IMR-90 (cell line): Measurements from ENCODE around the gene FNDC10. TPM values are rescaled to one million over a fixed set of nuclear protein-coding genes. Genes with fewer than 3 reads are reported as not detected.

ENCODE experiments used
- ATAC-seq: fragments of 200-7000 bp; cut with Tn5 transposase; 2 replicates; pipeline ENCODE4 v1.9.1; 2020; ENCODE audit warnings: low read depth, mild to moderate bottlenecking, moderate library complexity
- BruUV-seq: library from RNA; stranded (reverse); fragments of 400-500 nt; replicated peaks from 2 replicates; lab custom pipeline; 2021; lab: Mats Ljungman, UMichigan
- CTCF ChIA-PET: fragments of 300-600 bp; formaldehyde crosslinking; extraction: SDS; loops from one replicate; lab custom pipeline; 2021; ENCODE audit warnings: antibody characterized with exemption; lab: Yijun Ruan, JAX
- POLR2A ChIA-PET: fragments of 300-600 bp; sonication (Branson Sonifier 250); formaldehyde crosslinking; loops from one replicate; lab custom pipeline; 2022; ENCODE audit warnings: antibody characterized with exemption; ENCODE audit not compliant: unreplicated experiment; lab: Charles Lee
- DNase-seq: peaks from one replicate; pipeline ENCODE4 v3.0.0; 2013
- H2AFZ ChIP-seq: replicated peaks from 2 replicates; pipeline ENCODE3; 2013; ENCODE audit warnings: low read length, mild to moderate bottlenecking; ENCODE audit not compliant: poor library complexity
- H2AK5ac ChIP-seq: 2 replicates; pipeline ENCODE4 v1.6.1; 2013; ENCODE audit warnings: low read depth, low read length, inconsistent platforms
- H2AK9ac ChIP-seq: replicated peaks from 2 replicates; pipeline ENCODE3; 2013; ENCODE audit warnings: mild to moderate bottlenecking, low read depth, low read length, moderate library complexity; ENCODE audit not compliant: poor library complexity
- H2BK120ac ChIP-seq: 2 replicates; pipeline ENCODE4 v1.6.1; 2013; ENCODE audit warnings: low read depth, low read length, inconsistent platforms
- H2BK15ac ChIP-seq: 3 replicates; pipeline ENCODE4 v1.6.1; 2013; ENCODE audit warnings: low read depth, low read length, inconsistent platforms
- H2BK20ac ChIP-seq: 2 replicates; pipeline ENCODE4 v1.6.1; 2013; ENCODE audit warnings: low read depth, mild to moderate bottlenecking, inconsistent platforms, low read length, moderate library complexity
- H2BK5ac ChIP-seq: 2 replicates; pipeline ENCODE4 v1.6.1; 2013; ENCODE audit warnings: mild to moderate bottlenecking, low read depth, low read length, inconsistent platforms; ENCODE audit not compliant: poor library complexity, severe bottlenecking
- H3K14ac ChIP-seq: replicated peaks from 2 replicates; pipeline ENCODE4 v1.6.1; 2013; ENCODE audit warnings: low read depth, low read length, inconsistent platforms
- H3K18ac ChIP-seq: 2 replicates; pipeline ENCODE4 v1.6.1; 2013; ENCODE audit warnings: low read depth, low read length, control low read depth
- H3K23ac ChIP-seq: 2 replicates; pipeline ENCODE4 v1.6.1; 2013; ENCODE audit warnings: low read depth, low read length, inconsistent platforms
- H3K27ac ChIP-seq: 2 replicates; pipeline ENCODE4 v1.5.1; 2013; ENCODE audit warnings: mild to moderate bottlenecking, control low read depth, low read length; ENCODE audit not compliant: insufficient read depth
- H3K27me3 ChIP-seq: 2 replicates; pipeline ENCODE4 v1.6.1; 2013; ENCODE audit warnings: low read length; ENCODE audit not compliant: control insufficient read depth, insufficient read depth
- H3K36me3 ChIP-seq: 2 replicates; pipeline ENCODE4 v1.6.1; 2013; ENCODE audit warnings: low read length, mixed read lengths; ENCODE audit not compliant: control insufficient read depth, insufficient read depth
- H3K4ac ChIP-seq: 2 replicates; pipeline ENCODE4 v1.6.1; 2013; ENCODE audit warnings: low read depth, low read length, inconsistent platforms
- H3K4me1 ChIP-seq: 2 replicates; pipeline ENCODE4 v1.6.1; 2013; ENCODE audit warnings: low read length, mixed read lengths; ENCODE audit not compliant: control insufficient read depth, insufficient read depth
- H3K4me2 ChIP-seq: 2 replicates; pipeline ENCODE4 v1.6.1; 2013; ENCODE audit warnings: low read depth, mild to moderate bottlenecking, control low read depth, low read length, moderate library complexity
- H3K4me3 ChIP-seq: 2 replicates; pipeline ENCODE4 v1.5.1; 2013; ENCODE audit warnings: low read depth, mild to moderate bottlenecking, control low read depth, low read length, moderate library complexity; ENCODE audit not compliant: insufficient read depth
- H3K56ac ChIP-seq: 2 replicates; pipeline ENCODE4 v1.6.1; 2013; ENCODE audit warnings: low read length, inconsistent platforms; ENCODE audit not compliant: insufficient read depth; ENCODE audit errors: extremely low read depth
- H3K79me1 ChIP-seq, 2 experiments: 2 replicates each; pipeline ENCODE4 v1.6.1; 2013; ENCODE audit warnings: low read length in 2 of 2, inconsistent platforms in 1 of 2, low read depth in 1 of 2
- H3K9ac ChIP-seq: 2 replicates; pipeline ENCODE4 v1.6.1; 2013; ENCODE audit warnings: low read depth, low read length, control low read depth
- H3K9me1 ChIP-seq: 2 replicates; pipeline ENCODE4 v1.6.1; 2013; ENCODE audit warnings: low read length, inconsistent platforms; ENCODE audit not compliant: insufficient read depth
- H3K9me3 ChIP-seq: 2 replicates; pipeline ENCODE4 v1.6.1; 2013; ENCODE audit warnings: low read length; ENCODE audit not compliant: control insufficient read depth, insufficient read depth
- H4K20me1 ChIP-seq: 2 replicates; pipeline ENCODE4 v1.6.1; 2013; ENCODE audit warnings: low read length, inconsistent platforms; ENCODE audit not compliant: insufficient read depth
- H4K5ac ChIP-seq: 2 replicates; pipeline ENCODE4 v1.6.1; 2013; ENCODE audit warnings: mild to moderate bottlenecking, low read depth, low read length, control low read depth
- H4K8ac ChIP-seq, 2 experiments: 2 replicates each; pipeline ENCODE4 v1.6.1; 2013; ENCODE audit warnings: low read depth in 2 of 2, low read length in 2 of 2, control low read depth in 1 of 2, inconsistent platforms in 1 of 2
- H4K91ac ChIP-seq: 2 replicates; pipeline ENCODE4 v1.6.1; 2013; ENCODE audit warnings: low read depth, low read length, inconsistent platforms; ENCODE audit not compliant: insufficient read depth
- CEBPB ChIP-seq: IDR thresholded peaks from 2 replicates; pipeline ENCODE4 v1.6.1; 2012; ENCODE audit warnings: low read depth, low read length, improper control_type of control experiment
- CHD1 ChIP-seq: IDR thresholded peaks from 2 replicates; pipeline ENCODE4 v1.6.1; 2012; ENCODE audit warnings: low read depth, low read length, improper control_type of control experiment
- MAFK ChIP-seq: IDR thresholded peaks from 2 replicates; pipeline ENCODE4 v1.6.1; 2012; ENCODE audit warnings: low read depth, low read length, improper control_type of control experiment
- MAZ ChIP-seq: IDR thresholded peaks from 2 replicates; pipeline ENCODE4 v1.6.1; 2012; ENCODE audit warnings: low read depth, mild to moderate bottlenecking, low read length, improper control_type of control experiment, moderate library complexity, borderline replicate concordance
- WGBS, 2 experiments: methylation state at CpG; one replicate each; pipeline versions ENCODE4 v1.1.5 to v1.1.7; 2013; ENCODE audit warnings: missing lambda C conversion rate in 2 of 2; ENCODE audit not compliant: insufficient read length in 1 of 2; ENCODE audit errors: extremely low coverage in 2 of 2; 5-methylcytosine and 5-hydroxymethylcytosine counted together
- dilution Hi-C: fragments of 300-500 bp; cut with HindIII; formaldehyde crosslinking; loops from one replicate; pipeline ENCODE4 v1.14.3; 2018; ENCODE audit warnings: low sequenced_read_pairs; ENCODE audit not compliant: unreplicated experiment
- in situ Hi-C: fragments of 300-500 bp; cut with MboI; formaldehyde crosslinking; loops from 3 replicates; pipeline ENCODE4 v1.14.3; 2019; ENCODE audit warnings: low sequenced_read_pairs, inconsistent platforms, mixed read lengths
- intact Hi-C: fragments of 100-400 bp; cut with micrococcal nuclease; formaldehyde crosslinking; loops from 2 replicates; pipeline ENCODE4 v1.10.0; 2022
- polyA plus RNA-seq, 3 experiments: library from polyadenylated mRNA; depleted of rRNA; stranded (reverse); fragments of >200 nt; gene quantifications; 2 replicates each; pipeline ENCODE4 v1.2.3, GENCODE V29; 2012; ENCODE audit warnings: low replicate concordance in 1 of 3
- total RNA-seq: library from RNA; depleted of rRNA; stranded (reverse); fragments of >200 nt; gene quantifications from 2 replicates; pipeline ENCODE4 v1.2.3, GENCODE V29; 2012

The FNDC10 gene
- total and polyA plus RNA-seq, 2 of the 4 experiments (the other 2 are of a cell fraction): 0.36 to 5.8 TPM

GRCh38 chr1:1602968-1603506 lies 3.1 kb upstream of the FNDC10 start:
- no peak overlapping the region for H2BK120ac ChIP-seq
- H3K79me1 ChIP-seq: no peaks in the 10 kb centered on the region
- H3K27ac ChIP-seq: no peak overlapping the region
- no peak overlapping the region for H4K91ac ChIP-seq
- no peak overlapping the region for H2BK20ac ChIP-seq
- ChIA-PET POLR2A (interaction anchor here (1.1 kb wide), 1 partner anchor 11 kb away, joined by 3 read pairs; no protein-coding TSS in a partner anchor), CTCF (no interaction called here)
- H3K56ac ChIP-seq: no peak overlapping the region
- H3K4me3 ChIP-seq: no peak overlapping the region
- H3K14ac ChIP-seq: no peak overlapping the region
- no peak overlapping the region for H2AK5ac ChIP-seq
- no peak overlapping the region for H2BK15ac ChIP-seq
- no peak overlapping the region for H3K23ac ChIP-seq
- ATAC-seq (no peak), DNase-seq (no peak)
- H4K20me1 ChIP-seq: no peaks in the 10 kb centered on the region
- TF ChIP-seq CHD1 (no peak), MAZ (no peak), MAFK (no peak), CEBPB (no peak)
- H3K9me3 ChIP-seq: no peaks in the 10 kb centered on the region
- peaks cover 3% of the 10 kb centered on the region; the same call in 1 of the 2 replicates for H3K27me3 ChIP-seq
- H3K4me1 ChIP-seq: peaks cover 5% of the 10 kb centered on the region; the same call in 1 of the 2 replicates
- H3K9ac ChIP-seq: no peak overlapping the region
- no peaks in the 10 kb centered on the region for H3K36me3 ChIP-seq
- BruUV-seq: no TSS peak
- dilution Hi-C loops: no loop called here
- no peak overlapping the region for H2AFZ ChIP-seq
- in situ Hi-C loops: no loop called here
- H4K8ac ChIP-seq: no peak overlapping the region
- no peaks in the 10 kb centered on the region for H3K9me1 ChIP-seq
- no peak overlapping the region for H2AK9ac ChIP-seq
- WGBS, 2 experiments: 68% methylated on average over 7 of the region's 13 CpGs; no CpG with 5 or more reads in 1 of the 2 experiments
- no peak overlapping the region for H3K4me2 ChIP-seq
- intact Hi-C loops: no loop called here
- H4K5ac ChIP-seq: no peak overlapping the region
- H2BK5ac ChIP-seq: no peak overlapping the region
- H3K18ac ChIP-seq: no peak overlapping the region
- H3K4ac ChIP-seq: no peak overlapping the region
